GOT3 (cell line): ENCODE measurements around the gene MRPL3.

Experiments used
- DNase-seq: peaks from one replicate; lab custom pipeline; 2025; ENCODE audit warnings: mixed read lengths; lab: John Stamatoyannopoulos, UW

Gene MRPL3

GRCh38 chr3:131502530-131503319 is at the start of gene MRPL3:
Gene MRPL3, minus strand, starts transcription at chr3:131502971. Its CDS starts 150 bp downstream, at chr3:131502821.
- DNase-seq = peak; percentile 40

- DNase-seq = no peak
Observed at GRCh38 chr3:131551761-131552160, 49.0 kb upstream of the MRPL3 start.

- no peak for DNase-seq
Observed at GRCh38 chr3:131550562-131551465, 48.0 kb upstream of the MRPL3 start.

DNA sequence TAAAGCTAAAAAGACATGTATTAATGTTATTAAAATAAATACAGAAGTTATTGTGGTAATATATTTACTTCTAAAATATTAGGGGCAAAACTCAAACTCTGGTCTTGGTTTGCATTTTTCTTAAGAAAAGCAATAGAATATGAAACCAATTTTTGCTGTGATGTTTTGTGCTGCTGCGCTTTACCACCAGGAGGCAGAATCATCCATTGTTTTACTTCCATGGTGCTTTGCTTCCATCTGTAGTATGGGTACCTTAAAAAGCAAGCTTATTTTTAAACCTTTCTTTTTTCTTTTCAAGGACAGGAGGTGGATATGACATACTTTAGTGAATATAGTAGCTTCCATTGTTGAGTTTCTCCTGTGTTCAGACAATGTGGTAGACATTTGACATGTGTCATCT is 46.6 kb upstream of the MRPL3 start:
- no peak for DNase-seq

- no peak for DNase-seq
Observed at GRCh38 chr3:131547585-131547984, 44.8 kb upstream of the MRPL3 start.

DNA sequence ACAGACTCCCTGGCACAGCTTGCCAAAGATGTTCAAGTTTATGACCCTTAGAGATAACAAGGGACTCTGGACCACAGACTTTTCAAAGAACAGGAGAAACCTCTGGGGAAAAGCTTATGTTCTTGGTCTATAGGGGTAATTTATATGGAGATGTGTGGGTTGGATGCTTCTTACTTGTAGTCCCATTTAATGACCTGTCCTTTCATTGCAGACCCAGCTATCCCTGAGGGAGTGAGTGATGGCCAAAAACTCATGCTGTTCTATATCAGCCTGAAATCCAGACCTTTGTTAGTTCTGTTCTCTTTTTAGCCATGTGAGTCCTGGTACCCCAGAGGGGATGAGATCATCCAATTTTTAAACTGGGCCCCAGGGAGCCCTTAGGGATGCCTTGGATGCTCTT is 43.7 kb upstream of the MRPL3 start:
- no peak for DNase-seq

DNA sequence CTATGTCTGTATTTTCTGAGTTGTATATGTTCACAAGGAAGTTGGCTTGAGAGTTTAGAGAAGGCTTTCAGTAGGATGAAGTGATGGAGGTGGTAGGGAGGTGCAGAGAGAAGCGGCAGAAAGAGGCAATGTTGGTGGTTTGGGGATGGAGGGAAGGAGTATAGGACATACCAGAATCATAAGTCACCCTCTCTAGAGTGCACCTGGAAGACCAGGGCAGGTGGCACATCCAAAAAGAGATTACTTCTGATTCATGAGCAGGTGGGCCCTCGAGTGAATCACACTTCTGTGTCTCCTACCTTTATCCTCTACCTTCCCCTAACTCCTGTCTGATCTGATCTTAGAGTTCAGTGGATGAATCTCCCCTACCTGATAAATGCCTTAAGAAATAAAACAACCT is 41.8 kb upstream of the MRPL3 start:
- DNase-seq = no peak

GRCh38 chr3:131543714-131544113 is 40.9 kb upstream of the MRPL3 start:
- DNase-seq = peak; percentile 63

DNA sequence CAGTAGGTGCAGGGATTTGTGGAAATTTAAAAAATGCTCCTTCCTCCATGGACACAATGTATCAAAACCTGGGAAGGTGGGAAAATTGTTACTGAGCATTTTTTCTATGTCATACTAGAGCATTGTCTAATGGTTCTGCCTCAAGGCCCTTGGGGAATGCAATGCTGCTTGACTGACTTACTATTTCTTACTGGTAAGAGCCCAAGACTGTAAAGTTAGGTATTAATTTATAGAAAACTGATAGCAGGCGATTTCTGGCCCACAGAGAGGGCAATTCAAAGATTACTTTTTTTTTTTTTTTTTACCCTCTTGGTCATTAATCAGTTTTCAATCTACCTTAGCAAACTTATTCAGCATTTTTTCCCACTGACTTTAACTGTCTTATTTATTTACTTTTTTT is 38.5 kb upstream of the MRPL3 start:
- DNase-seq = no peak

- DNase-seq = no peak
Observed at GRCh38 chr3:131540821-131541220, 38.0 kb upstream of the MRPL3 start.

GRCh38 chr3:131540143-131540542 is 37.4 kb upstream of the MRPL3 start:
- no peak for DNase-seq

DNA sequence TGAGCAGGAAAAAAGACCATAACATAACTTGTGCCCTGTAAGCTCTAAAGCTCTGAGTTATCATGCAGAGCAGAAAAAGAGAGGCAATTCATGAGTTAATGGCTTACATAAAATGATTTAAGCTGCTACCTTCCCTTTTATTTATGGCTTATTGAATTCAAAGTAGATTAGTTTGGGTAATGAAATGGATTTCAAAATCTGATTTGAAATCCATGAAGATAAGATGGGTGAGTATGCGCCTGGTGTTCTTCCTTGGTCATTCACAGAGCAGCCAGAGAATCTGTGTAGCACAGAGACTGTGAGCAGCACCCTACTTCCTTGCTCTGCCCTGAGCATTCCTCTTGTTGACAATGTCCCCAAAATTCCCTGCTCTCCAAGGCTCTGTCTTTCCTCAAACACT is 36.2 kb upstream of the MRPL3 start:
- no peak for DNase-seq

DNA sequence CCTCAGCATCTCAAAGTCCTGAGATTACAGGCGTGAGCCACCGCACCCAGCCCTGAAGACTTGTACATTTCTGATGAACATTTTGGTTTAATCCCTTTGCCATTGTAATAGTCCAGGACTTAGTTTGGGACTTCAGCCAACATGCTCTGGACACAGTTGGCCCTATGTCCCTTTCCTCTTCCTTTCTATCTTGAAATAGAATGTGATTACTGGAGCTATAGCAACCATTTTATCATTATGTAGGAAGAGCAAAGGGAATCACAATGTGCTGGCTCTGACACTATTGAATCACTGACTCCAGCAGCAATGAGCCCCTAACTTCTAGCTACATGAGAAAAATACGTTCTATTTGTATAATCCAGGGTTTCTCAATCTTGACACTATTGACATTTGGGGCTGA is 34.8 kb upstream of the MRPL3 start:
- DNase-seq = no peak

DNA sequence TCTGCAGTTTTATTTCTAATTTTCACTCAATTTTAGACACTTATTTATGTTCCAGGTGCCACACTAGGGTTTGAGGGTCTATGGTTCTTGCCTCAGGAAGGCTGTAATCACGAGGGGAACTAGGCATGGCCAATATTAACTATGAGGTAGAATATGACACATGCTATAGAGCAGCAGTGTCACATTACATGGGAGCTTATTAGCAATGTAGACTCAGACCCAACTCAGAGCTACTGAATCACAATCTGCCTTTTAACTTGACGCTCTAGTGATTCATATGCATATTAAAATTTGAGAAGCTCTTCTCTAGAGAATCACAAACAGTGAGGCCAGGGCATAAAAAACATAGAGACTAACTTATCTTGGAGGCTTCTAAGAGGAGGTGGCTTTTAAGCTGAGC is 32.8 kb upstream of the MRPL3 start:
- DNase-seq = no peak

- DNase-seq = no peak
Observed at GRCh38 chr3:131535131-131535530, 32.4 kb upstream of the MRPL3 start.

DNA sequence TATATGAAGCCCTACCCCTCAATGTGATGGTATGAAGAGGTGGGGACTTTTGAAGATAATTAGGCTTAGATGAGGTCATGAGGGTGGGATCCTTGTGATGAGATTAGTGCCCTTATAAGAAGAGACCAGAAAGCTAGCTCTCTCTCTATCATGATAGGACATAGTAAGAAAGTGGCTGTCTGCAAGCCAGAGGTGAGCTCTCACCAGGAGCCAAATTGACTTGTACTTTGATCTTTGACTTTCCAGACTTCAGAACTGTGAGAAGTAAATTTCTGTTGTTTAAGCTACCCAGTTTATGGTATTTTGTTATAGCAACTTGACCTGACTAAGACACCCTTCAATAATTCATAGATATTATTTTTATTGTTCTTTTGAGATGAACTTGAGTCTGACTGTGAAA is 29.9 kb upstream of the MRPL3 start:
- no peak for DNase-seq

DNA sequence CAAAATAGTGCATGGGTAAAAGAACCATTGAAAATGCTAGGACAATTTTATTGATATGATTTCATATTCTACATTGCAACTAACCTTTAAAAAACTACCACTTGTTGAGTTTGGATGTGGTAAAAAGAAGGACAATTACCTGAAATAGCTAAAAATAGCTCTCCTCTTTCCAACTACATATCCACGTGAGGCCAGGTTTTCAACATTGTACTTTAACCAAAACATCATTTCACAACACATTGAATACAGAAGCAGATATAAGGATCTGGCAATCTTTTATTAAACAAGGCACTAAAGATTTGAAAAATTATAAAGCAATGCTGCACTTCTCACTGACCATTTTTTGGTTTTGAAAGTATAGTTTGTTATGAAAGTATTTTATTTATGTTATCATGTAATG is 28.1 kb upstream of the MRPL3 start:
- no peak for DNase-seq

DNA sequence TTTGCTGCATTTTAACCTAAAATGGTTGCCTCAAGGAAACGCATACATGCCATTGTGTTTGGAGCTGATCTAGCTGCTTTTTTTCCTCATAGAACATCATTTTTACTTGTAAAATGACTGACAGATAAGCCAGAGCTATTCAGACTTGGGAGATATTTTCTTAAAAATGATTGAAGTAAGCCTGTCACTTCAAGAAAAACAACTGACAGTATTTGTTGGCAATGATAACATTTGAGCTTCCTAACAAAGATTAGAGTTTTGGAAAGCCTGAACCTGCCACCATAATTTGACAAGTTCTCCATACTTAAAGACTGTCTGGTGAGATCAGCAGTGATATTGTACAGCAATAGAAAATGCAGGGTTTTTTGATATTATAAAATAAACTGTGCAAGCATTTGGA is 27.6 kb upstream of the MRPL3 start:
- DNase-seq = no peak

DNA sequence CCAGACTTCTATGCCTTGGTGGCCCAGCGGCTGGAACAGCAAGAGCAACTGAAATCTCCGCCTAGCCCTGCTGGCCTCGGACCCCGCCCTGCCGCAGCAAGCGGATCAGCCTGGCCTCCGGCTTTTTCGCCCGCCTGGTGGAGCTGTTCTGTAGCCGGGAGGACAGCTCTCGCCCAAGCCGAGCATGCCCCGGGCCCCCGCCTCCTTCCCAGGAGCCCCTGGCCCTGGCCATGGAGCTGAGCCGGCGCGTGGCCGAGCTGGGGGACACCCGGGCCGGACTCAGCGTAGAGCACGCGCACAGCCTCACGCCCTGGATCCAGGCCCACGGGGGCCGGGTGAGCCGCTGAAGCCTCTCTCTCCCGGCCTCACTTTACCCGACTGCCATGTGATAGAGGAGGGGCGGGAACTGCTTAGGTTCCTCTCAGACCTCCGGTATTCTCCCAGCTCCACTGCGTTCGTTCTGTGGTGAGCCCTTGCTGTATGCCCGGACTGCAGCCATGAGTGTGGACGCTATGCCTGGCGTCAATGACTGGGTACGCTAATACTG is 24.1 kb upstream of the MRPL3 start:
- no peak for DNase-seq

- no peak for DNase-seq
Observed at GRCh38 chr3:131518680-131519079, 15.9 kb upstream of the MRPL3 start.

GRCh38 chr3:131505421-131505820 is 2.6 kb upstream of the MRPL3 start:
- DNase-seq = no peak

GRCh38 chr3:131503320-131503635 is 507 bp upstream of the MRPL3 start:
- DNase-seq = peak; percentile 14

DNA sequence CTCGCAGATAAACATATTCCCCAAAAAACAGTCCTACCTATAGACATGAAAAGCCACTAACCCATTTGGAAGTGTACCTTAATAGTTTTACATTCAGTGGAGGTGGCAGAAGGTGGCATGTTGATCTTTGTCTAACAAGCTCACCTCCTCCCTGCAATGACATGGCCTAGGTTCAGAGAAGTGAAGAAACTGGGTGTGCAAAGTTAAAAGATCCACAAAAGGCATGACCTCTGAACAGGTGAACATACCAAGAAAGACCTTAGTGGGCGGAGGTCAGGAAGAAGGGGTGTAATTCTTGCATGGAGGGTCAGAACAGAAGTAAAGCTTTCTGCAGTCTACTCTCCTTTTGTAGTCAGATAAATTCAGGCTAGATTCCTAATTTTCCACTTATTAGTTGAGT is 822 bp downstream of the MRPL3 start:
- DNase-seq = no peak
